Ovary (tissue), 3 donors: Measurements from ENCODE around the gene TAF12.

Experiments
- CTCF ChIP-seq, 3 donors: fragments of 450-650 bp in 2 of 3; fragments of 200-600 bp in 1 of 3; IDR thresholded peaks; one replicate each; pipeline versions ENCODE4 v1.5.1 to v1.8.0; 2016 to 2022; ENCODE audit warnings: antibody characterized with exemption in 3 of 3, mild to moderate bottlenecking in 1 of 3
- EP300 ChIP-seq: sonication (generic); formaldehyde crosslinking; IDR thresholded peaks from one replicate; pipeline ENCODE4 v1.6.1; 2017; ENCODE audit warnings: antibody characterized with exemption
- POLR2A ChIP-seq: fragments of 450-650 bp; IDR thresholded peaks from one replicate; pipeline ENCODE4 v1.6.1; 2017; ENCODE audit warnings: antibody characterized with exemption, mild to moderate bottlenecking, moderate library complexity
- donor health status: DM: no; HTN: no; CAD: no.

GRCh38 chr1:28595412-28596191 is 47.3 kb downstream of the TAF12 start:
- TF ChIP-seq POLR2A (no peak), CTCF (IDR thresholded peaks at IDR 0.05) (no peak), EP300 (no peak)
